HepG2 (cell line): ENCODE data around the gene VASN. TPM values are rescaled to one million over a fixed set of nuclear protein-coding genes. Genes with fewer than 3 reads are reported as not detected.
A peak's percentile ranks its signal among the peaks of the same experiment; 100 is the strongest.

Experiments used
- ATAC-seq: fragments of 200-7000 bp; cut with Tn5 transposase; 3 replicates; pipeline ENCODE4 v1.9.1; 2020; ENCODE audit warnings: mild to moderate bottlenecking, moderate library complexity
- BruUV-seq: library from RNA; stranded (reverse); fragments of 400-500 nt; replicated peaks from 2 replicates; lab custom pipeline; 2021; lab: Mats Ljungman, UMichigan
- CTCF ChIA-PET: fragments of 300-600 bp; formaldehyde crosslinking; extraction: SDS; loops from one replicate; lab custom pipeline; 2021; ENCODE audit warnings: low total read pairs, inconsistent platforms, low intra/inter-chr PET ratio; lab: Yijun Ruan, JAX
- POLR2A ChIA-PET: fragments of 350-600 bp; sonication (Branson Sonifier 250); formaldehyde crosslinking; loops from one replicate; lab custom pipeline; 2020; ENCODE audit warnings: antibody characterized with exemption, inconsistent platforms; lab: Yijun Ruan, JAX
- DNase-seq: peaks from one replicate; pipeline ENCODE4 v3.0.0-alpha.2; 2015; ENCODE audit warnings: low spot score
- FAIRE-seq: peaks from 3 replicates; lab custom pipeline; 2011; peaks lifted over from hg19 to GRCh38; lab: Jason Lieb, UNC
- H2AFZ ChIP-seq: one replicate; pipeline ENCODE4 v1.6.1; 2011; ENCODE audit warnings: low read length, inconsistent platforms
- H3K27ac ChIP-seq: fragments of 300-600 bp; 3 replicates; pipeline ENCODE4 v1.8.0; 2011; ENCODE audit warnings: mixed run types, mild to moderate bottlenecking, mixed read lengths, low read length, inconsistent platforms; ENCODE audit not compliant: insufficient read depth; ENCODE audit errors: extremely low read length
- H3K27me3 ChIP-seq, 2 experiments: fragments of 200-600 bp in 1 of 2; 2 replicates in 1 of 2; 3 replicates in 1 of 2; pipeline versions ENCODE4 v1.6.0 to v1.8.0; 2011; ENCODE audit warnings: low read length in 2 of 2, mild to moderate bottlenecking in 2 of 2, moderate library complexity in 2 of 2, inconsistent platforms in 1 of 2; ENCODE audit not compliant: insufficient read depth in 2 of 2, control insufficient read depth in 1 of 2
- H3K36me3 ChIP-seq, 2 experiments: fragments of 200-600 bp in 1 of 2; replicated peaks in 1 of 2; 2 replicates in 1 of 2; 3 replicates in 1 of 2; pipeline versions ENCODE4 v1.5.1 to v1.8.0; 2011; ENCODE audit warnings: low read length in 2 of 2, inconsistent platforms in 1 of 2; ENCODE audit not compliant: insufficient read depth in 2 of 2, control insufficient read depth in 1 of 2
- H3K4me1 ChIP-seq: 2 replicates; pipeline ENCODE4 v1.5.1; 2012; ENCODE audit warnings: low read length, inconsistent platforms; ENCODE audit not compliant: insufficient read depth
- H3K4me2 ChIP-seq: 2 replicates; pipeline ENCODE4 v1.6.0; 2011; ENCODE audit warnings: low read depth, low read length, inconsistent platforms
- H3K4me3 ChIP-seq, 3 experiments: fragments of 200-600 bp in 1 of 3; sonication (generic), shearing (Covaris generic) in 1 of 3; replicated peaks in 1 of 3; 2 replicates each; pipeline ENCODE4 v1.5.1; 2011 to 2016; ENCODE audit warnings: low read length in 3 of 3, inconsistent platforms in 2 of 3, low read depth in 2 of 3, mild to moderate bottlenecking in 2 of 3, control low read depth in 1 of 3, mixed read lengths in 1 of 3; ENCODE audit not compliant: insufficient read depth in 1 of 3
- H3K79me2 ChIP-seq: one replicate; pipeline ENCODE4 v1.6.1; 2011; ENCODE audit warnings: low read length, inconsistent platforms; ENCODE audit not compliant: insufficient read depth
- H3K9ac ChIP-seq: 2 replicates; pipeline ENCODE4 v1.6.0; 2011; ENCODE audit warnings: mild to moderate bottlenecking, low read depth, low read length, inconsistent platforms; ENCODE audit not compliant: insufficient read depth
- H3K9me3 ChIP-seq: 2 replicates; pipeline ENCODE4 v1.5.1; 2012; ENCODE audit warnings: mild to moderate bottlenecking, low read length
- H4K20me1 ChIP-seq: 2 replicates; pipeline ENCODE4 v1.6.0; 2011; ENCODE audit warnings: inconsistent platforms, mild to moderate bottlenecking, low read length, moderate library complexity; ENCODE audit not compliant: insufficient read depth
- AHDC1 ChIP-seq: sonication (generic); formaldehyde crosslinking; IDR thresholded peaks from 2 replicates; pipeline ENCODE4 v1.5.1; 2020; ENCODE audit warnings: mild to moderate bottlenecking, missing genetic modification reagents, borderline replicate concordance
- GATAD2A ChIP-seq: IDR thresholded peaks from 2 replicates; pipeline ENCODE4 v1.6.1; 2016
- HINFP ChIP-seq: sonication (generic); formaldehyde crosslinking; IDR thresholded peaks from 2 replicates; pipeline ENCODE4 v1.4.0; 2020; ENCODE audit warnings: low read depth, mild to moderate bottlenecking, missing genetic modification reagents
- HMGA1 ChIP-seq: sonication (generic); formaldehyde crosslinking; conservative IDR thresholded peaks from 2 replicates; pipeline ENCODE4 v1.4.0; 2020; ENCODE audit warnings: missing genetic modification reagents
- HOXA3 ChIP-seq: sonication (generic); formaldehyde crosslinking; IDR thresholded peaks from 2 replicates; pipeline ENCODE4 v1.5.0; 2020; ENCODE audit warnings: missing genetic modification reagents
- ZBTB26 ChIP-seq: IDR thresholded peaks from 2 replicates; pipeline ENCODE4 v1.6.1; 2016; ENCODE audit warnings: missing compliant biosample characterization, missing genetic modification reagents, borderline replicate concordance
- ZBTB33 ChIP-seq: sonication (generic); formaldehyde crosslinking; IDR thresholded peaks from 2 replicates; pipeline ENCODE4 v1.4.0; 2020; ENCODE audit warnings: missing genetic modification reagents
- ZNF362 ChIP-seq: sonication (generic); formaldehyde crosslinking; IDR thresholded peaks from 2 replicates; pipeline ENCODE4 v1.4.0; 2020; ENCODE audit warnings: missing genetic modification reagents, mild to moderate bottlenecking, borderline replicate concordance
- ZNF770 ChIP-seq: sonication (generic); formaldehyde crosslinking; IDR thresholded peaks from 2 replicates; pipeline ENCODE4 v1.5.0; 2020; ENCODE audit warnings: mild to moderate bottlenecking, missing genetic modification reagents
- WGBS: methylation state at CpG from one replicate; pipeline ENCODE4 v1.1.6; 2017; ENCODE audit warnings: low lambda C conversion rate; 5-methylcytosine and 5-hydroxymethylcytosine counted together
- in situ Hi-C: cut with HindIII; loops from 2 replicates; pipeline ENCODE4 v1.10.0; 2017; ENCODE audit warnings: low pct_unique_long_range_greater_than_20kb; ENCODE audit not compliant: extremely low pct_ligation_motif_present
- intact Hi-C: fragments of 100-400 bp; cut with micrococcal nuclease; formaldehyde crosslinking; loops from one replicate; pipeline ENCODE4 v1.10.0; 2022; ENCODE audit not compliant: unreplicated experiment
- polyA plus RNA-seq, 8 experiments: library from polyadenylated mRNA; depleted of rRNA in 3 of 8; stranded (reverse) in 7 of 8; unstranded in 1 of 8; fragments of >200 nt; fragmentation: Illumina TruSeq in 4 of 8; extraction: Trizol in 4 of 8; gene quantifications; 2 replicates each; pipeline versions ENCODE4 v1.2.1 to v1.2.3, GENCODE V29; 2011 to 2016; ENCODE audit warnings: low read depth in 4 of 8, missing spikeins in 1 of 8, mixed read lengths in 1 of 8; ENCODE audit not compliant: insufficient read depth in 1 of 8
- total RNA-seq, 5 experiments: library from RNA; depleted of rRNA; stranded (reverse); fragments of >200 nt; fragmentation: Illumina TruSeq; extraction: Trizol; gene quantifications; 2 replicates each; pipeline ENCODE4 v1.2.3, GENCODE V29; 2016; ENCODE audit warnings: low read depth in 1 of 5

Gene VASN
- total and polyA plus RNA-seq, 2 of the 13 experiments (the other 11 are each of a cell fraction or from before 2014, with no cell fraction given): 8.4 to 18.2 TPM

GRCh38 chr16:4347010-4347409 is 24.6 kb upstream of the VASN start:
- ChIA-PET POLR2A (interaction anchor here (0.8 to 2.7 kb wide), 6 partner anchors 26 to 75 kb away, joined by 3 to 15 read pairs (median 6); no protein-coding TSS in a partner anchor), CTCF (no interaction called here)
- 60% methylated on average over 3 of the region's 8 CpGs for WGBS
- FAIRE-seq (no peak), ATAC-seq (no peak), DNase-seq (peak; percentile 37)
- H3K27me3 ChIP-seq: no peaks in the 10 kb centered on the region; a peak in 1 of 5 replicates
- H3K36me3 ChIP-seq: peaks cover 2 to 6% of the 10 kb centered on the region in 2 experiments; a peak in 1 of 5 replicates
- in situ Hi-C loops: no loop called here
- no peak overlapping the region; the same call in 1 of the 2 replicates for H3K9ac ChIP-seq
- BruUV-seq: no TSS peak
- H3K9me3 ChIP-seq: no peaks in the 10 kb centered on the region
- H3K79me2 ChIP-seq: peaks cover 52% of the 10 kb centered on the region
- peaks cover 64% of the 10 kb centered on the region for H3K4me1 ChIP-seq
- no peak overlapping the region for H2AFZ ChIP-seq
- peaks cover 17% of the 10 kb centered on the region for H4K20me1 ChIP-seq
- peak overlapping the region; percentile 88 for H3K27ac ChIP-seq
- intact Hi-C loops: no loop called here
- no peak overlapping the region for H3K4me3 ChIP-seq
- peak overlapping the region; percentile 90; the same call in 1 of the 2 replicates for H3K4me2 ChIP-seq
- peak; percentile 67; the same call in 1 of the 2 replicates for TF ChIP-seq ZBTB33 (CRISPR knock-in tag)
- no peak for TF ChIP-seq ZNF362 (CRISPR knock-in tag)
- TF ChIP-seq GATAD2A (CRISPR knock-in tag): peak; percentile 39
- TF ChIP-seq ZNF770: peak; percentile 71
- 0 out of 2 replicates have a peak, but pooled peaks have one; percentile 15 for TF ChIP-seq HOXA3 (CRISPR knock-in tag)
- TF ChIP-seq ZBTB26 (CRISPR knock-in tag): peak; percentile 96
- TF ChIP-seq HMGA1: no peak
- TF ChIP-seq HINFP (CRISPR knock-in tag): 0 out of 2 replicates have a peak, but pooled peaks have one; percentile 33
- no peak for TF ChIP-seq AHDC1 (CRISPR knock-in tag)
